Upper lobe of right lung (tissue), 1 donor: ENCODE results near the gene ATP5MK. TPM values are rescaled to one million over a fixed set of nuclear protein-coding genes. Genes with fewer than 3 reads are reported as not detected.
"Not testable (repeated sequence)": the region's sequence is repeated elsewhere in the genome, so short reads cannot be mapped to it uniquely, and the experiment has no call there.

Experiments used
- ATAC-seq: fragments of 200-7000 bp; cut with Tn5 transposase; one replicate; pipeline ENCODE4 v1.9.1; 2020; ENCODE audit warnings: mild to moderate bottlenecking, moderate library complexity
- DNase-seq: peaks from one replicate; pipeline ENCODE4 v3.0.0-alpha.2; 2020
- H3K27ac ChIP-seq: fragments of 200-600 bp; one replicate; pipeline ENCODE4 v1.8.0; 2022
- H3K27me3 ChIP-seq: fragments of 200-600 bp; one replicate; pipeline ENCODE4 v1.8.0; 2022; ENCODE audit warnings: mild to moderate bottlenecking
- H3K36me3 ChIP-seq: fragments of 200-600 bp; one replicate; pipeline ENCODE4 v1.8.0; 2022
- H3K4me1 ChIP-seq: fragments of 200-600 bp; one replicate; pipeline ENCODE4 v1.8.0; 2022
- H3K4me3 ChIP-seq: fragments of 200-600 bp; one replicate; pipeline ENCODE4 v1.8.0; 2022; ENCODE audit warnings: mild to moderate bottlenecking
- H3K9me3 ChIP-seq: fragments of 200-600 bp; one replicate; pipeline ENCODE4 v1.8.0; 2022
- CTCF ChIP-seq: fragments of 200-600 bp; IDR thresholded peaks from one replicate; pipeline ENCODE4 v1.8.0; 2022; ENCODE audit warnings: antibody characterized with exemption
- intact Hi-C: fragments of 100-400 bp; cut with DNase I; formaldehyde crosslinking; loops from one replicate; pipeline ENCODE4 v1.11.0; 2022
- total RNA-seq: library from RNA; stranded (reverse); fragmentation: NEBNext Ultra II Directional; extraction: Animal tissue kit (Norgen Biotek cat#: 25700); gene quantifications from one replicate; pipeline ENCODE4 v1.2.1, GENCODE V29; 2021
- donor health status: DM: no; HTN: yes; CAD: no; lungs with severe emphysema.

The ATP5MK gene
- total RNA-seq, 1 donor from 2014 or later: 206 TPM

GRCh38 chr10:103429647-103430046, 33.4 kb upstream of the ATP5MK start:
- H3K36me3 ChIP-seq: peaks cover 72% of the 10 kb centered on the region
- H3K27me3 ChIP-seq: no peaks in the 10 kb centered on the region
- TF ChIP-seq CTCF: no peak
- H3K27ac ChIP-seq: no peak overlapping the region
- H3K4me1 ChIP-seq: no peaks in the 10 kb centered on the region
- H3K4me3 ChIP-seq: no peak overlapping the region
- ATAC-seq: no peak
- no peaks in the 10 kb centered on the region for H3K9me3 ChIP-seq
- intact Hi-C loops: no loop called here
- no peak for DNase-seq

- Histone ChIP-seq H3K9me3 (no peaks in the 10 kb centered on the region), H3K36me3 (peaks cover 72% of the 10 kb centered on the region), H3K4me1 (no peaks in the 10 kb centered on the region), H3K27ac (no peak overlapping the region), H3K4me3 (no peak overlapping the region), H3K27me3 (no peaks in the 10 kb centered on the region)
- no peak for TF ChIP-seq CTCF
- ATAC-seq (no peak), DNase-seq (no peak)
- intact Hi-C loops: no loop called here
Observed at GRCh38 chr10:103428989-103429643, 32.8 kb upstream of the ATP5MK start.

GRCh38 chr10:103427866-103428265, 31.6 kb upstream of the ATP5MK start:
- H3K4me1 ChIP-seq: no peaks in the 10 kb centered on the region
- H3K27me3 ChIP-seq: no peaks in the 10 kb centered on the region
- H3K36me3 ChIP-seq: peaks cover 72% of the 10 kb centered on the region
- intact Hi-C loops: no loop called here
- no peak for DNase-seq
- ATAC-seq: no peak
- H3K4me3 ChIP-seq: no peak overlapping the region
- H3K9me3 ChIP-seq: no peaks in the 10 kb centered on the region
- no peak for TF ChIP-seq CTCF
- H3K27ac ChIP-seq: no peak overlapping the region

- no peak for ATAC-seq
- Histone ChIP-seq H3K4me3 (no peak overlapping the region), H3K27me3 (no peaks in the 10 kb centered on the region), H3K27ac (no peak overlapping the region), H3K36me3 (peaks cover 86% of the 10 kb centered on the region), H3K9me3 (no peaks in the 10 kb centered on the region), H3K4me1 (no peaks in the 10 kb centered on the region)
- intact Hi-C loops: no loop called here
- TF ChIP-seq CTCF: no peak
- DNase-seq: no peak
Observed at GRCh38 chr10:103423748-103424147, 27.5 kb upstream of the ATP5MK start.

GRCh38 chr10:103419101-103419500, 22.8 kb upstream of the ATP5MK start:
- Histone ChIP-seq H3K9me3 (no peaks in the 10 kb centered on the region), H3K4me1 (no peaks in the 10 kb centered on the region), H3K36me3 (peaks cover 98% of the 10 kb centered on the region), H3K4me3 (no peak overlapping the region), H3K27me3 (no peaks in the 10 kb centered on the region), H3K27ac (no peak overlapping the region)
- DNase-seq (no peak), ATAC-seq (no peak)
- no peak for TF ChIP-seq CTCF
- intact Hi-C loops: no loop called here

GRCh38 chr10:103417601-103418000, 21.3 kb upstream of the ATP5MK start:
- Histone ChIP-seq H3K9me3 (no peaks in the 10 kb centered on the region), H3K27me3 (no peaks in the 10 kb centered on the region), H3K4me3 (no peak overlapping the region), H3K36me3 (peaks cover 98% of the 10 kb centered on the region), H3K27ac (no peak overlapping the region), H3K4me1 (no peaks in the 10 kb centered on the region)
- TF ChIP-seq CTCF: no peak
- intact Hi-C loops: loop anchor here (2.0 kb wide), 1 partner anchor 65 kb away; no protein-coding TSS in a partner anchor
- DNase-seq (no peak), ATAC-seq (no peak)

- H3K9me3 ChIP-seq, H3K4me3 ChIP-seq, H3K27ac ChIP-seq, H3K4me1 ChIP-seq, DNase-seq, H3K27me3 ChIP-seq, ATAC-seq: not testable (repeated sequence)
- peaks cover 98% of the 10 kb centered on the region for H3K36me3 ChIP-seq
- intact Hi-C loops: loop anchor here (2.0 kb wide), 1 partner anchor 66 kb away; no protein-coding TSS in a partner anchor
Observed at GRCh38 chr10:103417148-103417469, 20.8 kb upstream of the ATP5MK start.
